ENCODE data around the gene IQCH.

The IQCH gene

DNA sequence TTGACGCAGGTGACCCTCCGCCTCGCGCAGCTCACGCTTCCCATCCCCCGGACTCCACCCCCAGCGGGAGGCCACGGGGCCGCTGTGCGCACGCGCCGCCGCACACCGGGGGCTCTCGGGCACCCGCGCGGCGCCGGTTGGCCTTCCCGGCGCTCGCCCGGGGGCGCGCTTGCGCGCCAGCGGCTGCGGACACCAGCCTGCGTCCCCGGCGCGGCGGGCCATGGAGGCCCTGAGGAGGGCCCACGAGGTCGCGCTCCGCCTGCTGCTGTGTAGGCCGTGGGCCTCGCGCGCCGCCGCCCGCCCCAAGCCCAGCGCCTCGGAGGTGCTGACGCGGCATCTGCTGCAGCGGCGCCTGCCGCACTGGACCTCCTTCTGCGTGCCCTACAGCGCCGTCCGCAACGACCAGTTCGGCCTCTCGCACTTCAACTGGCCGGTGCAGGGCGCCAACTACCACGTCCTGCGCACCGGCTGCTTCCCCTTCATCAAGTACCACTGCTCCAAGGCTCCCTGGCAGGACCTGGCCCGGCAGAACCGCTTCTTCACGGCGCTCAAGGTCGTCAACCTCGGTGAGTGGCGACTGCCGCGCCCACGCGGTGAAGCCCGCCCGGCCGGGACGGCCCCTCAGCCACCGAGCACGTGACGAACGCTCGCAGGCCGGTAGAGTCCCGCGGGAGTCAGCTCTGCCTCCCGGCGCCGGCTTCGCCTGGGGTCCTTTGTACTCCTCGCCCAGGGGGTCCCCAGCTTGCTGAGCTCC, 266.6 kb downstream of the IQCH start, which contains the start of gene C15orf61:
TSS of gene C15orf61 (plus strand) at position 103 of the 754 bp plus-strand sequence. CDS start at position 221, 118 bp downstream.
- peak within 1 kb of the TSS; percentile 88 for H3K4me3 ChIP-seq (ENCODE audit: low read depth, low read length)
- TF ChIP-seq, protein P1, sequence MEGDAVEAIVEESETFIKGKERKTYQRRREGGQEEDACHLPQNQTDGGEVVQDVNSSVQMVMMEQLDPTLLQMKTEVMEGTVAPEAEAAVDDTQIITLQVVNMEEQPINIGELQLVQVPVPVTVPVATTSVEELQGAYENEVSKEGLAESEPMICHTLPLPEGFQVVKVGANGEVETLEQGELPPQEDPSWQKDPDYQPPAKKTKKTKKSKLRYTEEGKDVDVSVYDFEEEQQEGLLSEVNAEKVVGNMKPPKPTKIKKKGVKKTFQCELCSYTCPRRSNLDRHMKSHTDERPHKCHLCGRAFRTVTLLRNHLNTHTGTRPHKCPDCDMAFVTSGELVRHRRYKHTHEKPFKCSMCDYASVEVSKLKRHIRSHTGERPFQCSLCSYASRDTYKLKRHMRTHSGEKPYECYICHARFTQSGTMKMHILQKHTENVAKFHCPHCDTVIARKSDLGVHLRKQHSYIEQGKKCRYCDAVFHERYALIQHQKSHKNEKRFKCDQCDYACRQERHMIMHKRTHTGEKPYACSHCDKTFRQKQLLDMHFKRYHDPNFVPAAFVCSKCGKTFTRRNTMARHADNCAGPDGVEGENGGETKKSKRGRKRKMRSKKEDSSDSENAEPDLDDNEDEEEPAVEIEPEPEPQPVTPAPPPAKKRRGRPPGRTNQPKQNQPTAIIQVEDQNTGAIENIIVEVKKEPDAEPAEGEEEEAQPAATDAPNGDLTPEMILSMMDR (IDR thresholded peaks at IDR 0.05; ENCODE audit: insufficient read depth, low read depth, low read length, missing control alignments) = no peak
- DNase-seq (ENCODE audit: low read depth) = peak; percentile 94

DNA sequence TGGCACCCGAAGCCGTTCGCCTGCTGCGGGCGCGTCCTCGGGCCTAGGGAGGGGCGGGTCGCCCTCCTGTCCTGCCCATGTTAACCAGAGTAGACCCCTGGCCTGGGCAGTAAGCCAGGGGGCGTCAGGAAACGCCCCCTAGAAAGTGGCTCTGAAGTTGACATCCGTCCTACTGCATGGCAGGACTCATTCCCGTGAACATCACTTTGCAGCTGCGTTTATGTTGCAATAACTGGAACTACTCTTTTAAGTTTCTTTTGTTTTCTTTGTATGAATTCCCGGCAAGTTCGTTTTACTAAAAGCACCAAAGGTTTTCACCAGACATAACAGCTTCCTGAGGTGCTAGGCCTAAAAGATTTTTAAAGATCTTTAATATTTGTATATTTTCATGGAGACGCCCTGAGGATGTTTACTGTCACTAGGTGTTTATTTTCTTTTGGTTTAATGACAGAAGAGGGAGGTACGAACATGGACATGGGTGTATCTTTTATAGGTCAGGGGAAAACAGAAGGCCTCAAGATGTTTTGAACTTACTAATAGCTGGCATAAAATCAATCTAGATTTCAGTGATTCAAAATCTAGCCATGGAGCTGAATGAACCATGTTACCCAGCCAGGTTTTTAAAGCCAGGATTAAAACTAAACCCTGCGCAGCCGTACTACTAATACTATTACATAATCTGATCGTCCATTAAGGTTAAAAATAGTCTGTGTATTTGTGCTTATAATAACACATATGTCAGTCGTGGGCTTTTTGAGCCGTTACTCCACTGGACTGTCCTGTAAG, 267.4 kb downstream of the IQCH start:
- DNase-seq (ENCODE audit: low read depth) = no peak
- TF ChIP-seq, protein P1 (IDR thresholded peaks at IDR 0.05; ENCODE audit: insufficient read depth, low read depth, low read length, missing control alignments) = no peak
- H3K4me3 ChIP-seq (ENCODE audit: low read depth, low read length) = peak overlapping the region; percentile 88

DNA sequence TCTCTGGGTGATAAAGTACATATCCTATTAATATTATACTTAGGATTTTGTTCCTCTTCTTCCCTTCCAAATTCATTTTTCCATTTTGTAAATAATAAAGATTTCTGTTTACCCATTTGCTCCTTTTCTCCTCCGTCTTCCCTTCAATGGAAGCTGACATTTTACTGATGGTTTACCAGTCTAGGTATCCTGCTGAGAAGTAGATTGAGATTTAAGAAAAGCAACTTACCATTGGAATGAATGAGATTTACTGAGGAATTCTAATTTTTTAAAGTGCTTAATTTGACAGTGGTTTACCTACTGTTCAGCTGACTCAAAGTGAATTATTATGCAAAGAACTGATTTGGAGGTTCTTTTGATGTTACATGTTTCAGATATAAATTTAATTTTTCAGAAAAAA, 268.7 kb downstream of the IQCH start:
- DNase-seq (ENCODE audit: low read depth) = no peak
- H3K4me3 ChIP-seq (ENCODE audit: low read depth, low read length) = peak overlapping the region; percentile 88
- TF ChIP-seq, protein P1 (IDR thresholded peaks at IDR 0.05; ENCODE audit: insufficient read depth, low read depth, low read length, missing control alignments) = no peak

DNA sequence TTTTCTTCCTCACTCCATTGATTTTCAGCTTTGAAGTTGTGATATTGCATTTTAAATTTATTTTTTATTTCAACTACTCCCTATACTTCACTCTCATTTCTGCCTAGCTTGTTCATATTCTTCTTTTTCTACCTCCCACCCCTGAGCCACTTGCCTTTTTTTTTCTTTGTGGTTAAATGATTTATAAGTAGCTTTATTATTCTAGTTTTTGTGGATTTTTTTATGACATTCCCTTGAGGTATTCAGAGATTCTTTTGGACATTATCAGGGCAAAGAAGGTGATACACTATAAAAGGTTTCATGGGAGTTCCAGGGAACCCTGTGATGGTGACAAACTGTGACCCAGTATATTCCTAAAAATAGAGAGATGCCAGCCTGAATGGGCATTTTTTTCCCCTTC, 269.6 kb downstream of the IQCH start:
- H3K4me3 ChIP-seq (ENCODE audit: low read depth, low read length) = no peak overlapping the region
- TF ChIP-seq, protein P1 (IDR thresholded peaks at IDR 0.05; ENCODE audit: insufficient read depth, low read depth, low read length, missing control alignments) = no peak
- DNase-seq (ENCODE audit: low read depth) = no peak

DNA sequence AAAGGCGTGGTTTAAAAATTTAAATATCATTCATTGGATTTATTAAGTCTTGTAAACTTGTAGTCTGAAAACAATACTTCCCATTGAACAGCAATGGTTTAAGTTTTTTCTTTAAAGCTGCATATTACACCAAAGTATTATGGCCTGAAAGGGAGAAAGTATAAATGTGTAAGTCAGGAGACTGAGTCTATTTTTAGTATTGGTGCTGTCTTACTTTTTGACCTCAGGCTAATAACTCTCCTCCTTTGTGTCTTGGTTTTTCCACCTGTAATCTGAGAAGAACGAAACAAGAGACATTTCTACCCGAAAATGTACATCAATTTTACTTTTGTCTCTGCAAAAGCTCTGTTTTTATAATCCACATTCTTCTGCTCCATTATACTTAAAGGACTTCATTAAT, 273.9 kb downstream of the IQCH start:
- TF ChIP-seq, protein P1 (IDR thresholded peaks at IDR 0.05; ENCODE audit: insufficient read depth, low read depth, low read length, missing control alignments) = no peak
- DNase-seq (ENCODE audit: low read depth) = no peak
- no peak overlapping the region for H3K4me3 ChIP-seq (ENCODE audit: low read depth, low read length)

DNA sequence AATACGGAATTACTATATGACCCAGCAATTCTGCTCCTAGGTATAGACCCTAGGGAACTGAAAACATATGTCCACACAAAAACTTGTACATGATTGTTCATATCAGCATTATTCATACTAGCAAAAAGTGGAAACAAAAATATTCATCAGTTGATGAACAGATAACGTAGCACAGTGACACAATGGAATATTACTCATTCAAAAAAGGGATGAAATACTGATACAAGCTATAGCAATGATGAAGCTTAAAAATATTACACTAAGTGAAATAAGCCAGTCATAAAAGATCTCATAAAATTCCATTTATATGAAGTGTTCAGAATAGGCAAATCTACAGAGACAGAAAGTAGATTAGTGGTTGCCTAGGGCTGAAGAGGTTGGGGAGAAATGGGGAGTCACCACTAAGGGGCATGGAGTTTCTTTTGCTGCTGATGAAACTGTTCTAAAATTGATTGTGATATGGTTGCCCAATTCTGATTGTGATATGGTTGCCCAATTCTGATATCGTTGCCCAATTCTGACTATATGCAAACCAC, 276.9 kb downstream of the IQCH start:
- TF ChIP-seq, protein P1 (IDR thresholded peaks at IDR 0.05; ENCODE audit: insufficient read depth, low read depth, low read length, missing control alignments) = no peak
- DNase-seq (ENCODE audit: low read depth) = no peak
- no peak overlapping the region for H3K4me3 ChIP-seq (ENCODE audit: low read depth, low read length)

Data from GM12865 (cell line).